Measurements from ENCODE around the gene GPER1.

- no peak for TF ChIP-seq POLR2A (IDR thresholded peaks at IDR 0.05; ENCODE audit: low read length)
- TF ChIP-seq GATA1 (IDR thresholded peaks at IDR 0.05; ENCODE audit: low read depth, low read length) = no peak
Observed at GRCh38 chr7:1090236-1090635, 2.3 kb downstream of the GPER1 start.

All from erythroblast (primary cell).